ENCODE measurements around the gene RBFOX2.
A peak's percentile ranks its signal among the peaks of the same experiment; 100 is the strongest.
"Not testable (repeated sequence)": the region's sequence is repeated elsewhere in the genome, so short reads cannot be mapped to it uniquely, and the experiment has no call there.

The RBFOX2 gene

GRCh38 chr22:35735542-35735941, 293.1 kb downstream of the RBFOX2 start:
- DNase-seq (ENCODE audit: low spot score): no peak

- no peak for DNase-seq (ENCODE audit: low spot score)
Measured at GRCh38 chr22:35734517-35734827, 294.2 kb downstream of the RBFOX2 start.

DNA sequence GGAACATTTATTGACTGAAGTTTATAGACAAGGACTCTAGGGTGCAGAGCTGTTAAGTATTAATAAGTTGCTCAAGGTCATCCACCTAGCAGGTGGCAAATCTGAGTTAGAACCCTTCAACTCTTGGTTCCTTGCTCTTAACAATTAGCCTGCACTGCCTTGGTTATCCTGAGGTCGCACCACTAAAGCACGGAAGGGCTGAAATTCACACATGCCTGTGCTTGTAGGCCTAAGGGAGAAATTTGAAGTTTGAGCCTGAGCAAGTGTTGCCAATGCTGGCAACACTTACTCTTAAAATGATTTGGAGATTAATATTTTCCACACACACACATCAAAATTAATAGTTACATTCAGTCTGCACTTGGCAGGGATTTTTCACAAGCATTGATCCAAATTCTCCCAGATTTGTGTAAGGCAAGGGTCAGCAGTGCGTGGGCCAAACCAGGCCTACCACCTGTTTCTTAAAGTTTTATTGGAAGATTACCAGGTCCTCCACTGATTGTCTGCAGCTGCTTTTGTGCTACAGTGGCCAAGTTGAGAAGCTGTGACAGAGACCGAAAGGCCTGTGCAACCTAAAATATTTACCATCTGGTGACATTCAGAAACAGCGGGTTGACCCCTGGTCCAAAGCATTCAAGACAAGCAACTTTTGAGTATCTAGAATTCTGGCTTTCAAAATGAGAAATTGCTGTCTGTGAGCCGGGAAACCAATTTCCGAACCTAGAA, 294.7 kb downstream of the RBFOX2 start:
- no peak for DNase-seq (ENCODE audit: low spot score)

- DNase-seq (ENCODE audit: low spot score): no peak
Measured at GRCh38 chr22:35733036-35733435, 295.6 kb downstream of the RBFOX2 start.

GRCh38 chr22:35732116-35732515, 296.5 kb downstream of the RBFOX2 start:
- DNase-seq (ENCODE audit: low spot score): no peak

DNA sequence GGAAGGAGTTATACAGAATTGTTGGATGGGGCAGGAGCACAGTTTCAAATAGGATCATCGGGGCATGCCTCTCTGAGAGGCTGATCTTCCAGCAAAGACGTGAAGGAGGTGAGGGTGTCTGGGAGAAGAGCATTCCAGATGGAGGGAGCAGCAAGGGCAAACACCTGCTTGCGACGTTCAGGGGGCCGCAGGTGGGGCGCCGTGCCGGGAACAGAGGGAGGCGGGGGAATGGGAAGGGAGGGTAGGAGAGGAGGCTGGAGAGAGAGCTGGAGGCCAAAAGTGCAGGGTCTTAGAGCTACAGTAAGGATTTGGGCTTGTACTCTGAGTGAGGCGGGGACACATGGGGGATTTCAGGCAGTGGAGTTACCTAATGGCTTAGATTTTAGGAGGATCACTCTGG, 297.3 kb downstream of the RBFOX2 start:
- no peak for DNase-seq (ENCODE audit: low spot score)

DNA sequence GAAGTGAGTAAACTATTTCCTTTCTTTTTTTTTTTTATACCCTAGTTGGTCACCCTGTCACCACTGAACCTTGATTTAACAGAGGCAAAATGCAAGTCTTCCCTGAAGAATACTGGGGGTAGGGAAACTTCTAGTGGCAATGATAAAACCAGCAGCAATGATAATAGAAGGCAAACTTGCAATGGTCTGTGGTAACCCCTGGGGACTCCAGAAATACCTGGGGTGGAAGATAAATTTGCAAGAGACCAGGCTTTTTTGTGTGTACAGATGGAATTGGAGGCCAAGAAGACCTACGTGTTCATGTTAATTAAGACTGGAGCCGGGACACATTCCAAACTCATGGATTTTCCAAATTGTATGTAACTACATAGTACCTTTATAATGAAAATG, 299.3 kb downstream of the RBFOX2 start:
- DNase-seq (ENCODE audit: low spot score): no peak

DNA sequence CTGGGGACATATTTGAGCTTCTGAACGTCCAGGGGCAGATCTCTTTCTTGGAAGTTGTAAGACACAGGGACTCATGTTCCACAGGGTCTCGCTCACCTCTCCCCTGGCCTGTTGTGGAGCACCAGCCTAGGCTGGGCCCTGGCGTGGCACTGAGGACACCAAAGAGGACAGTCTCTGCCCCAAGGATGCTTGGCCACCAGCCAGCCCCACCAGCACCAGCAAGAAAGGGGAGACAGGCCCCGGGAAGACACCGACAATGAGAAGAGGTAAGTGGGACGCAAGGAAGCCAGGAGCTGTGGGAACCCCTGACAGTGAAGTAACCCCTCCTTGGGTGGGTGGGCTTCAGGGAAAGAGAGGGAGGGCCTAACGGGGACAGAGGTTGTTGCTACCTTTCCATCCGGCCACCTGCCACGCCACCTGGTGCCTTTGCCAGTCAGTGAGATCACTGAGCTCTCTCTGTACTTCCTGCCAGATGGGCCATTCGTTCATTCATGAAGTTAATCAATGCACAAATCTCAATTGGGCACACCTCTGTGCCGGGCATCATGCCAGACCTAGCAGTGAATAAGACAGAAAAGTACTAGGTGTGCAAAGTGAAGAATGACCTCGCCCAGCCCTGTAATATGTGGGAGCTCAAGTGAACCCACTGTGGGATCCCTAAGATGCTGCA, 299.9 kb downstream of the RBFOX2 start:
- DNase-seq (ENCODE audit: low spot score): no peak

GRCh38 chr22:35727436-35727835, 301.2 kb downstream of the RBFOX2 start:
- no peak for DNase-seq (ENCODE audit: low spot score)

GRCh38 chr22:35726933-35727332, 301.7 kb downstream of the RBFOX2 start:
- no peak for DNase-seq (ENCODE audit: low spot score)

- no peak for DNase-seq (ENCODE audit: low spot score)
Measured at GRCh38 chr22:35726398-35726797, 302.2 kb downstream of the RBFOX2 start.

- DNase-seq (ENCODE audit: low spot score): no peak
Measured at GRCh38 chr22:35725521-35725920, 303.1 kb downstream of the RBFOX2 start.

GRCh38 chr22:35721960-35722359, 306.7 kb downstream of the RBFOX2 start:
- DNase-seq (ENCODE audit: low spot score): no peak

DNA sequence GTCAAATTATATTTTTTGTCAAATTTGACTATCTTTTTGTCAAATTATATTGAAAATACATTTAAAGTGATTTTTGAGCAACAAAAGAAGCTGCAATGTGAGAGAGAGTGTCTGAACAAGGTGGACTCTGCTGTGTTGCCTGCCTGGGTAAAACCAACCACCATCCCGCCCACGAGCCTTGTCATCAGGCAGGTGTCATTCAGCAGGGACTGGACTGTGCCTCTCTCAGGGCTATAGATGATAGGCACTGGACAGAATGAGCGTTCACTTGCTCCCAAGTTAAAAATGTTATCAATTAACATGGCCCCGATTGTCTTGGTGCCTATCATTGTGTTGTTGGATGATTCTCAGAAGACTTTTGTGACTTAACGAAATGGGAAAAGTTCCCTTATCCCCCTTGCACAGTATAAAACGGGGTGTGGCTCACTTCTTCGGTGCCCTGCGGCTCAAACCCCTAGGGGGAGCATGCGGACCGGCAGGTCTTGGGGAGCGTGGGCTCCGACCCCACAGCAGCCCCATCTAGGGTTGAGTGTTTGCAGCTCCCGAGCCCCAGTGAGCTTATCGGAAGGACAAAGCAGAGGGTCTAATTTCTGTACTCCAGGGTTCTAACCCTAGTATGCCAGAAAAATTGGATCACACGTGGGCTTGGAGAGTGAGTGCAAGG, 309.3 kb downstream of the RBFOX2 start:
- no peak for DNase-seq (ENCODE audit: low spot score)

DNA sequence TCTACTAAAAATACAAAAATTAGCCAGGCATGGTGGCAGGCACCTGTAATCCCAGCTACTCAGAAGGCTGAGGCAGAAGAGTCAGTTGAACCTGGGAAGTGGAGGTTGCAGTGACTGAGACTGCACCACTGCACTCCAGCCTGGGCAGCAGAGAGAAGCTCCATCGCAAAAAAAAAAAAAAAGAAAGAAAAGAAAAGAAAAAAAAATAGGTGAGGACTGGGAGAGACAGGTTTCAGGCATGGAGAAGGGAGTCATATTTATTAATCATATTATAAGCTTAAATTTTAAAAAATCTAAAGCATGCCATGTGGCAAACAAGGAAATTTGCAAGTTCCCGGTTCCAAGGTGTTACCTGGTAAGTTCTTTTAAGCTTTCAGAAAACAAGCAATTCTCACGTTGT, 311.1 kb downstream of the RBFOX2 start, which contains the start of gene APOL5:
Gene APOL5, plus strand, starts transcription at position 301 of the 400 bp plus-strand sequence. Its CDS starts 0 bp downstream, at position 301.
- no peak for DNase-seq (ENCODE audit: low spot score)

- DNase-seq (ENCODE audit: low spot score): no peak
Measured at GRCh38 chr22:35712672-35713071, 316.0 kb downstream of the RBFOX2 start.

- DNase-seq (ENCODE audit: low spot score): no peak
Measured at GRCh38 chr22:35711336-35711735, 317.3 kb downstream of the RBFOX2 start.

GRCh38 chr22:35708917-35709316, 319.7 kb downstream of the RBFOX2 start:
- DNase-seq (ENCODE audit: low spot score): no peak

- no peak for DNase-seq (ENCODE audit: low spot score)
Measured at GRCh38 chr22:35708453-35708852, 320.2 kb downstream of the RBFOX2 start.

DNA sequence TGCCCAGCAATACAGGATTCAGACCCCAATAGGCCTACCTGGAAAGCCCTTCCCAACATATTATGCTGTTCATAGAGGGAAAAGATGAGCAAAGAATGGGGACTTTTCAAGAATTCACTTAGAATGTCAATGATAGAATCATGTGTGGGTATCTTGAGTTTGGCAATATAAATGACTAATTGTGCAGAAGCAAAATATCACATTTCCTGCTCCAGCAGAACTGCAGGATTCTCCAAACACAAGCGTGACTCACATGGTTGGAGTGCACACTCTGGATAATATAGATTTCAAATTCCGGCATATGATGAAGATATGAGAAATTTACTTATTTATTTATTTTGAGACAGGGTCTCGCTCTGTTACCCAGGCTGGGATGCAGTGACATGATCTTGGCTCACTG, 323.5 kb downstream of the RBFOX2 start:
- DNase-seq (ENCODE audit: low spot score): peak; percentile 73

DNA sequence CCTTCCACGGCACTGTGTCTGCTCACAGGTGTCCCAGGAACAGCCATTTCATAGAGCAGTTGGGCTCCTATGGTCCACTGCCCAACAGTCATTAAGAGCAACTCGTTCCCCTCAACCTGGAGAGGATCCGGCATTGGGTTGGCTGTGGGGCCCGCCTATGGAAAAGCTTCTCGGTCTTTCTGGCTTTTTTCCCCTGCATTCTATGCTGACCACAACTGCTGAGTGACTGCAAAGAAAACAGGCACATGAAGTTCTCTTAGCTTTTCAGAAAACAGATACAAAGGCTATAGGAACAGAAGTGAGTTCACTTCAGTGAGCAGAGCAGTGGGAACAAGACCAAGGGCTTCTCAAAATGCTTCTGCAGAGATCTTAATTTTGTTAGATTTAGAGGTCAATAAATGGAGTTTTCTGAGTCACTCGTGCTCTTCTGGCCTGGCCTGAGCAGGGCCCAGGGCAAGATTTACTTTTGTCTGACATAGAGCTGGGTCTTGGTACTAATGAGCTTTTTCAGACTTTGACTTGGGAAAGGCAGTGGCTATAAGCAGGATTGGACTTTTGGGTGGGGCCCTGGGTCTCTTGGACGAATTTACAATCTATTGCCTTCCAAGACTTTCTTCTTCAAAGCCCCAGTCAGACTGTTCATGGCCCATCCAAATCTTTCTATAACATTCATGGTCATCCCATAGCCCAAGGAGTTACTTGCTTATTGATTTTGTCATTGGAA, 324.6 kb downstream of the RBFOX2 start:
- no peak for DNase-seq (ENCODE audit: low spot score)

DNA sequence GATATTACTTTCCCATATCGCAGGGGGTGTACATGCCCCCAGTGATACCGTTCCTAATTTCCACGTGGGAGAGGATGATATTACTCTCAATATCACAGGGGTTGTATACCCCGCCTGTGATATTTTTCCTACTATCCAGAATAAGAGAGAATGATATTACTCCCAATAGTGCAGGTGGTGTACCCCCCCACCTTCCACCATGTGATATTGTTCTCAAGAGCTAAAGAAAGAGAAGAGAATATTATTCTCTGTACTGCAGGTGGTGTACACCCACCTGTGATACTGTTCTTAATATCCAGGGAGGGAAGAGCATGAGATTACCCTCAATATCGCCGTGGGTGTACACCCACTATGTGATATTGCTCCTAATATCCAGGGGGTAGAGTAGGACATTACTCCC, 328.8 kb downstream of the RBFOX2 start:
- not testable (repeated sequence) for DNase-seq (ENCODE audit: low spot score)

GRCh38 chr22:35697142-35697541, 331.5 kb downstream of the RBFOX2 start:
- DNase-seq (ENCODE audit: low spot score): no peak
